ENCODE results near the gene ARFIP2. TPM values are rescaled to one million over a fixed set of nuclear protein-coding genes. Genes with fewer than 3 reads are reported as not detected.

Gene ARFIP2
- total and polyA plus RNA-seq, 9 donors: 29.7 to 41.4 (median 35.8) TPM

DNA sequence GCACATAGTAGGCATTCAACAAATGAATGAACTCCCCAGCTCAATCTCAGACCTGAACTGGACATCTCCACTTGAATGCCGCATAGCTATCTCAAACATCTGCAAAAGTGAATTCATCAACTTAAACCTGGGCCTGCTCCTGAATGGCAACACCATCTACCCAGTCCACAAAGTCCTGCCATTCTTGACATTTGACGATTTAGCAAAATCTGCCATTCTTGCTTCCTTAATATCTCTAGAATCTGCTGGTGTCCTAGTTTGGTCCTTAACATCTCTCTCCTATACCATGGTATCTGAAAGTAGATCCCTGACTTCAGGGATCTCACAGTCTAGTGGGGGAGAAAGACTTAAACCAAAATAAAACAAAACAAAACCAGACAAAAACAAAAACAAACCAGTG, 28.0 kb downstream of the ARFIP2 start:
- Histone ChIP-seq H3K4me1 (ENCODE audit: control insufficient read depth, insufficient read depth, low read length) (no peaks in the 10 kb centered on the region), H3K4me3 (ENCODE audit: low read length) (no peak overlapping the region), H3K27ac (ENCODE audit: low read length) (no peak overlapping the region), H3K36me3 (ENCODE audit: control insufficient read depth, insufficient read depth, low read length) (peaks cover 90% of the 10 kb centered on the region), H3K27me3 (ENCODE audit: control insufficient read depth, insufficient read depth, low read length) (no peaks in the 10 kb centered on the region), H3K9me3 (replicated peaks; ENCODE audit: control insufficient read depth, low read depth, low read length) (no peaks in the 10 kb centered on the region)
- DNase-seq: no peak
- WGBS (ENCODE audit: insufficient coverage): 100% methylated on average over 1 of the region's 2 CpGs

DNA sequence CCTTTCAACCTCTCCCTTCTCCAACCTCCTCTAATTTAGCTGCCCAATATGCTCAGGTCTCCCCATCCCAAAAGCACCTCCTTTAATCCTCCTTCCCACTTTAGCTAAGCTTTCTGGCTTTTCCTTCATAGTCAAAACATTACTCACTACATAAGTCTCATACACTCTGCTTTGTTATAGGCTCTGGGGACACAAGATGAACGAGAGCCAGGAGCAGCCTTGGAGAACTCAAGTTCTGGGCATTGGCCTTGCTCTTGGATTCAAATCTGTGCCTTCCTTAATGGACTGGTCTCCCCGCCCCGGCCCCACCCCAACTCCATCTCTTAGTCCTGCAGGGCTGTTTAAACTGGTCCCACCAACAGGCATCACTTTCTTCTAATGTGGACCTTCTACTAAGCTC, 28.9 kb downstream of the ARFIP2 start:
- Histone ChIP-seq H3K9me3 (replicated peaks; ENCODE audit: control insufficient read depth, low read depth, low read length) (no peaks in the 10 kb centered on the region), H3K36me3 (ENCODE audit: control insufficient read depth, insufficient read depth, low read length) (peaks cover 90% of the 10 kb centered on the region), H3K4me1 (ENCODE audit: control insufficient read depth, insufficient read depth, low read length) (no peaks in the 10 kb centered on the region), H3K27me3 (ENCODE audit: control insufficient read depth, insufficient read depth, low read length) (no peaks in the 10 kb centered on the region), H3K27ac (ENCODE audit: low read length) (no peak overlapping the region), H3K4me3 (ENCODE audit: low read length) (no peak overlapping the region)
- 75% methylated on average over 3 of the region's 3 CpGs for WGBS (ENCODE audit: insufficient coverage)
- no peak for DNase-seq

DNA sequence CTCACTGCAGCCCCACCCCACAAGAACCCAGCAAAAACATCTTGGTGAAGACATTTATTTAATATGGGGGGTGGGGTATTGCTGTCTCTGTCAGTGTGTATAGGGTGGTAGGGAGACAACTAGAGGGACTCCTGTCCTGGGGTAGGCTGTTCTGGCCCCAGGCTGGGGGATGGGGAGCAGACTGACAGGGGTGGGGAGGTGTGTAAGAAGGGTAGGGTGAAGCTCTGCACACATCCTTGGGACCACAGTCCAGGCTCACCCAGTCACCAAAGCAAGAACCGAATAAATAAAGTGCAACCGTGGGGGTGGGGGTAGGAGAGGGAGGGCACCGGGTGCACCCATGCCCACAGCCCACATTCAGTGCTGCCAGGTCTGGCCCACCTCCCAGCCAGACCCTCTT, 32.6 kb downstream of the ARFIP2 start:
- DNase-seq: no peak
- Histone ChIP-seq H3K4me1 (ENCODE audit: control insufficient read depth, insufficient read depth, low read length) (no peaks in the 10 kb centered on the region), H3K27me3 (ENCODE audit: control insufficient read depth, insufficient read depth, low read length) (no peaks in the 10 kb centered on the region), H3K9me3 (replicated peaks; ENCODE audit: control insufficient read depth, low read depth, low read length) (no peaks in the 10 kb centered on the region), H3K36me3 (ENCODE audit: control insufficient read depth, insufficient read depth, low read length) (peaks cover 54% of the 10 kb centered on the region), H3K4me3 (ENCODE audit: low read length) (no peak overlapping the region), H3K27ac (ENCODE audit: low read length) (no peak overlapping the region)
- WGBS (ENCODE audit: insufficient coverage): no CpG with 5 or more reads among the region's 3 CpGs

DNA sequence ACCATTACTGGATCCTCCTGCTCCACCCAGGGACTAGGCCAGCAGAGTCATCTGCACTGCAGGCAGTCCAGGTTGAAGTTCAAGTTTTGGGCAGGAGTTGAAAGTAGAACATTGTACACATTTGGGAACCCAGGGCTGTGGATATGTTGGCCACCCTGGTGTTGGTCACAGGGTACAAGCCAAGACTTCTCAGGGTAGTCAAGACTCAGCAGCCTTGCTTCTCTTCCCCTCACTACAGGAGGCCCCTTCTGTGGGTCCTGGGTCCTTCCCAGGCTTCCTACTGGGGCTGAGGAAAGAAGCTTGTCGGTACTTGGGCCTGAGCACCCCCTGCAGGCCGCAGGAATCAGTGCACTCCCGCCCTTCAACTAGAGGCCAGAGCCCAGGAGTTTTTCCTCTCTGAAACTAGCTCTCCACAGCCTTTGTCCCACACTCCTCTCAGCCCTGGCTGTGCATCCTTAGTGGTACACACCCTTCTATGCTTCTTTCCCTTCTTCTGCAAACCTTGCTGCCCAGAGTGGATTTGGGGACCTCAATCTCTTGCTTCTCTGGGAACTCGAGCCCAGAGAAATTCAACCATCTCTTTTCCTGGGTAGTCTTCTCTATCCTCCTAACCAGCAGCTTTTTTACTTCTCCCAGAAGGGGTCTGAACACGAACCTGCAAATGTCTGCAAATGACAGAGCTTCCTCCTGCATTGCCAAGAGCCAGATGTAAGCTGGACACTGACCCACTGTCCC, 37.7 kb downstream of the ARFIP2 start:
- Histone ChIP-seq H3K4me1 (ENCODE audit: control insufficient read depth, insufficient read depth, low read length) (no peaks in the 10 kb centered on the region), H3K4me3 (ENCODE audit: low read length) (no peak overlapping the region), H3K9me3 (replicated peaks; ENCODE audit: control insufficient read depth, low read depth, low read length) (no peaks in the 10 kb centered on the region), H3K36me3 (ENCODE audit: control insufficient read depth, insufficient read depth, low read length) (peaks cover 11% of the 10 kb centered on the region), H3K27me3 (ENCODE audit: control insufficient read depth, insufficient read depth, low read length) (no peaks in the 10 kb centered on the region), H3K27ac (ENCODE audit: low read length) (no peak overlapping the region)
- 18% methylated on average over 5 of the region's 5 CpGs for WGBS (ENCODE audit: insufficient coverage)
- peak; percentile 48 for DNase-seq

DNA sequence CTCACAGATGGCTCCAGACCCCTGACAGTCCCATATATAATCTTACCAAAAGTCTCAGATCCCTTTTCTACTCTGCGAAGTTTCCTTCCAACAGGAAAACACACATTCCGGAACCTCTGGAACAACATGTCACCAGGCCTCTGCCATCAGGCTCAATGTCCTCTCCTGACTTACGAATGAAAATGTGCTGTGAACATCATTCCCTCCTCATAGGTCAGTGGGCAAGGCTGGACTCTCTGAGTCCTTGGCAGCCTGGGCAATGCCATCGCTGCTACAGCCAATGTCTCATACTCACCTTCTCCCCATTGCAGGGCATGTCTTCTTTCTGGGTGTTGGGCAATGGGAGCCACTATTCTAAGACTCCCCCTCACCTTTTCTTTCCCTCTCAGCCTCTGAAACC, 38.7 kb downstream of the ARFIP2 start:
- Histone ChIP-seq H3K9me3 (replicated peaks; ENCODE audit: control insufficient read depth, low read depth, low read length) (no peaks in the 10 kb centered on the region), H3K36me3 (ENCODE audit: control insufficient read depth, insufficient read depth, low read length) (peaks cover under 1% of the 10 kb centered on the region), H3K4me1 (ENCODE audit: control insufficient read depth, insufficient read depth, low read length) (no peaks in the 10 kb centered on the region), H3K4me3 (ENCODE audit: low read length) (no peak overlapping the region), H3K27ac (ENCODE audit: low read length) (no peak overlapping the region), H3K27me3 (ENCODE audit: control insufficient read depth, insufficient read depth, low read length) (no peaks in the 10 kb centered on the region)
- DNase-seq: no peak
- WGBS (ENCODE audit: insufficient coverage): 92% methylated on average over 3 of the region's 4 CpGs

DNA sequence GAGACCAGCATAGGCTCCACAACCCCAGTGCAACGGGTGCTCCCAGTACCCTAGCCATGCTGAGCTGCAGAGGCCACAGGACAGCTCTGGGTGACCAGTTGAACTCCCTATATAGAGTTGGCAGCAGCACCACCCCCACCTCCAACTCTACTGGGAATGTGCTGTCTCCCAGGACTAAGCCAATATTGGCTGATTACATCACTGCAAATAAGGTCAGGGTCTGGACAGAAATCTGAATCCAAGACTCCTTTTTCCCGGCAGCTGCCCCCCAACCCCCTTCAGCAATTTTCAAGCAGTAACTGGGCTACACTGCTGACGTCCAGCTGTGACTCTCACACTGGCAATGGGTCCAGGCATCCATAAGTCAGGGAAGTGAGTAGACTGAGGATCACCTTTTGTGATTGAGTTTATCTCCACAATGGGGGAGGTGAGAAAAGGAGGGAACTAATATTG, 40.2 kb downstream of the ARFIP2 start, which contains the start of gene HPX:
HPX (minus strand) TSS at position 82 of the 453 bp plus-strand sequence; CDS start at position 58, 24 bp downstream.
- Histone ChIP-seq H3K4me3 (ENCODE audit: low read length) (no peak within 1 kb of the TSS), H3K27me3 (ENCODE audit: control insufficient read depth, insufficient read depth, low read length) (no peaks in the 10 kb centered on the region), H3K4me1 (ENCODE audit: control insufficient read depth, insufficient read depth, low read length) (no peaks in the 10 kb centered on the region), H3K9me3 (replicated peaks; ENCODE audit: control insufficient read depth, low read depth, low read length) (no peaks in the 10 kb centered on the region), H3K27ac (ENCODE audit: low read length) (no peak within 1 kb of the TSS), H3K36me3 (ENCODE audit: control insufficient read depth, insufficient read depth, low read length) (no peaks in the 10 kb centered on the region)
- 57% methylated on average over 1 of the region's 3 CpGs for WGBS (ENCODE audit: insufficient coverage)
- DNase-seq: no peak

DNA sequence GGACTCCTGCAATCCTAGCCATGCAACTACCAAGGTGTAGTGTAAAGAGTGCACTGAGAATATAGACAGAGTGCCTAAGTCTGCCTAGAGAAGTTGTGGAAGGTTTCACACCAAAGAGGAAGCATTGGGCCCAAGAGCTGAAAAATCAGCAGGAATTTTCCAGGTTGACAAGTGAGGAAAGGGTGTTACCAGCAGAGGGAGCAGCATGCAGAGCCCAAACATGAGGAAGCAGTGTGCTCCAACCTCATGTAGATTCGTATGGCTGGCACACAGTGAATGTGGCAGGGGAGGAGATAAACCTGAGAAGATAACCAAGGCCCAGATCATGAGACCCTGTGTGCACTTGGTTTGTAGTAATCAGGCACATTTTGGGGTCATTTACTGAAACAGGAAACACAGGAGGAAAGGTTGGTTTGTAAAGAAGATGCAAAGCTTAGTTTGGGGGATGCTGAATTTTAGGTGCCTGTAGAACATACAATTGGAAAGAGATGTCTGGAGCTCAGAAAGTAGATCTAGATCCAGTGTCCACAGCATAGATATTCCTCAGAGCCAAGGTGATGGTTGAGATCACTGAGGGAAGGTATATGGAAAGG, 42.1 kb downstream of the ARFIP2 start:
- H3K4me1 ChIP-seq (ENCODE audit: control insufficient read depth, insufficient read depth, low read length): no peaks in the 10 kb centered on the region
- no peaks in the 10 kb centered on the region for H3K36me3 ChIP-seq (ENCODE audit: control insufficient read depth, insufficient read depth, low read length)
- no peaks in the 10 kb centered on the region for H3K9me3 ChIP-seq (replicated peaks; ENCODE audit: control insufficient read depth, low read depth, low read length)
- H3K27ac ChIP-seq (ENCODE audit: low read length): no peak overlapping the region
- DNase-seq: peak; percentile 58
- no peaks in the 10 kb centered on the region for H3K27me3 ChIP-seq (ENCODE audit: control insufficient read depth, insufficient read depth, low read length)
- no peak overlapping the region for H3K4me3 ChIP-seq (ENCODE audit: low read length)
- 6% methylated on average over 1 of the region's 1 CpG for WGBS (ENCODE audit: insufficient coverage)

DNA sequence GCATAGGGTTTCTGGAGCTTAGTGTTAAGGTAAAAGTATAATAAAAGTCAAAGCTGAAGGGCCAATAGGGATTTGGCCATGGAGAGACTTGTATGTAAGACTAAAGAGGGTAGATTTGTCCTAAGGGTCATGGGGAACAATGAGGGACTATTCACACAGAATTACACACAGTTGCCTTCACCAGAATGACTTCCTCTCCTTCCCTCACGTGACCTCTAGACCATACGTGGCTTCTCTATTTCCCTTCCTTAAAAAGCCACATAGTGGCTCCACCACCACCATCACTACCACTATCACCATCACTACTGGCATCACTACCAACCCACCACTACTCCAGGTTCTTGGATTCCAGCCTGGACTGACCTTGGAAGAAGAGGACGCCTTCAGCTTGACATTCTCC, 43.1 kb downstream of the ARFIP2 start:
- Histone ChIP-seq H3K9me3 (replicated peaks; ENCODE audit: control insufficient read depth, low read depth, low read length) (no peaks in the 10 kb centered on the region), H3K36me3 (ENCODE audit: control insufficient read depth, insufficient read depth, low read length) (no peaks in the 10 kb centered on the region), H3K27ac (ENCODE audit: low read length) (no peak overlapping the region), H3K27me3 (ENCODE audit: control insufficient read depth, insufficient read depth, low read length) (no peaks in the 10 kb centered on the region), H3K4me3 (ENCODE audit: low read length) (no peak overlapping the region), H3K4me1 (ENCODE audit: control insufficient read depth, insufficient read depth, low read length) (no peaks in the 10 kb centered on the region)
- 49% methylated on average over 2 of the region's 3 CpGs for WGBS (ENCODE audit: insufficient coverage)
- DNase-seq: peak; percentile 11

DNA sequence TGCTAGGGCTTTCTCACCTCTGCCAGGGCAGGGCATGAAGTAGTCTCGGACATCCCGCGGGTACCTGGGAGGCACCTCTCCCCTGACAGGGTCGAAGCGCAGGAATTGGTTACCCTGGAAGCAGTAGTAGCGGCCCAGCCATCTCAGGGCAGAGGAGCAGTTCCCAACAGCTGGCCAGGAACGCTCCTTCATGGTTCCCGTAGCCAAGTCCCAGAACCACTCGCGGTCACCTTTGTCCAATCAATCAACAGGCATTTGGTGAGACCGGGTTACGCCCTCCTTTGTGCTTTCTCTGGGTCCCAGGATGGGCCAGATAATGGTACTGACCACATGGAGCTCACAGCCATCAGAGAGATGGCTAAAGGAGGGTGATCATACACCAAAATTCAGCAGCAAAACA, 43.7 kb downstream of the ARFIP2 start:
- 82% methylated on average over 10 of the region's 12 CpGs for WGBS (ENCODE audit: insufficient coverage)
- no peaks in the 10 kb centered on the region for H3K9me3 ChIP-seq (replicated peaks; ENCODE audit: control insufficient read depth, low read depth, low read length)

DNA sequence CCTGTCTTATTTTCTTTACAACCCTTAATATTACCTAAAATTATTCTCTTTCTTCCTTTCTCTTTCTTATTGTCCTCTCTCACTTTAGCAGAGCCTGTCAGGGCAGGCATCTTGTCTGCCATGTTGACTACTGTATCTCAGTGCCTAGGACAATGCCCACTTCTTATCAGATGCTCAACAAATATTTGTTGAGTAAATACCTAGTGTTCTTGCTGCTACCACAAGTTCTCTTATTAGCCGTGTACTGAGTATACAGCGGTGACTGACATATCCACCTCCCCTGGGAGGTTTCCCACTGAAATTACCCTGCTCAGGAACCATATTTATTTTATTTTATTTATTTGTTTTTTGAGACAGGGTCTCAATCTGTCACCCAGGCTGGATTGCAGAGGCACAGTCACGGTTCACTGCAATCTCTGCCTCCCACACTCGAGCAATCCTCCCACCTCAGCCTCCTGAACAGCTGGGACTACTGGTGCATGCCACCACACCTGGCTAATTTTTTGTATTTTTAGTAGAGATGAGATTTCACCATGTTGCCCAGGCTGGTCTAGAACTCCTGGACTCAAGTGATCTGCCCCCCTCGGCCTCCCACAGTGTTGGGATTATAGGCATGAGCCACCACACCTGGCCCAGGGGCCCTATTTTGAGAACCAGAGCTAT, 47.0 kb downstream of the ARFIP2 start:
- no CpG with 5 or more reads among the region's 5 CpGs for WGBS (ENCODE audit: insufficient coverage)
- Histone ChIP-seq H3K4me3 (ENCODE audit: low read length) (no peak overlapping the region), H3K9me3 (replicated peaks; ENCODE audit: control insufficient read depth, low read depth, low read length) (no peaks in the 10 kb centered on the region), H3K36me3 (ENCODE audit: control insufficient read depth, insufficient read depth, low read length) (peaks cover 2% of the 10 kb centered on the region), H3K4me1 (ENCODE audit: control insufficient read depth, insufficient read depth, low read length) (no peaks in the 10 kb centered on the region), H3K27ac (ENCODE audit: low read length) (no peak overlapping the region), H3K27me3 (ENCODE audit: control insufficient read depth, insufficient read depth, low read length) (no peaks in the 10 kb centered on the region)
- no peak for DNase-seq

More for the DNA sequence above, 43.7 kb downstream of the ARFIP2 start:
- Histone ChIP-seq H3K4me3 (ENCODE audit: low read length) (no peak overlapping the region), H3K27me3 (ENCODE audit: control insufficient read depth, insufficient read depth, low read length) (no peaks in the 10 kb centered on the region), H3K36me3 (ENCODE audit: control insufficient read depth, insufficient read depth, low read length) (no peaks in the 10 kb centered on the region), H3K4me1 (ENCODE audit: control insufficient read depth, insufficient read depth, low read length) (no peaks in the 10 kb centered on the region), H3K27ac (ENCODE audit: low read length) (no peak overlapping the region)
- DNase-seq: no peak
